Astrocyte of the cerebellum (primary cell): ENCODE data around the gene GALNTL6.

ENCODE experiments used
- DNase-seq: peaks from one replicate; pipeline ENCODE4 v3.0.0-alpha.2; 2011; ENCODE audit warnings: low read depth
- H3K4me3 ChIP-seq: 2 replicates; pipeline ENCODE4 v1.5.1; 2011; ENCODE audit warnings: mild to moderate bottlenecking, low read depth, low read length, moderate library complexity
- in situ Hi-C: cut with HindIII; loops from 2 replicates; pipeline ENCODE4 v1.10.0; 2017; ENCODE audit warnings: low sequenced_read_pairs
- TF ChIP-seq, protein P1 (sequence below): IDR thresholded peaks from 2 replicates; pipeline ENCODE4 v1.5.1; 2012; ENCODE audit warnings: low read length, low read depth, moderate library complexity, mild to moderate bottlenecking; ENCODE audit errors: missing control alignments

Gene GALNTL6

DNA sequence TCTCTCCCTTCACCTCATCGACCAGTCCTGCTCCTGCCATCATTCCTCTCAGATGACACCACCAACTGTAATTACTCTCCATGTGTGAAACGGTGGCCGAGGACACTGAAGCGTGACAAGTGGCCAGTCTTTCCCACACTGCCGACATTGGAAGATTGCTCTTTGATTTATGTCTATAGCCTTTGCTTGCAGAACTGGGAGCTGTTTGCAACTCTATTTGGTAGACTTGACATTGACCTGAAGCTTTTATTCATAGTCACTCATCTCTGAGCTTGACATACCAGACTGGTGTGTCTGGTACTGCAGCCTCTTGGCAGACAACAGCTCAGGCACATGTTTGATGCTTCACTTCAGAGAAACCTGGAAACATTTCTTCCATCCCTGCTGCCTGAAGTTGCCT is 1233.6 kb downstream of the GALNTL6 start:
- TF ChIP-seq, protein P1, sequence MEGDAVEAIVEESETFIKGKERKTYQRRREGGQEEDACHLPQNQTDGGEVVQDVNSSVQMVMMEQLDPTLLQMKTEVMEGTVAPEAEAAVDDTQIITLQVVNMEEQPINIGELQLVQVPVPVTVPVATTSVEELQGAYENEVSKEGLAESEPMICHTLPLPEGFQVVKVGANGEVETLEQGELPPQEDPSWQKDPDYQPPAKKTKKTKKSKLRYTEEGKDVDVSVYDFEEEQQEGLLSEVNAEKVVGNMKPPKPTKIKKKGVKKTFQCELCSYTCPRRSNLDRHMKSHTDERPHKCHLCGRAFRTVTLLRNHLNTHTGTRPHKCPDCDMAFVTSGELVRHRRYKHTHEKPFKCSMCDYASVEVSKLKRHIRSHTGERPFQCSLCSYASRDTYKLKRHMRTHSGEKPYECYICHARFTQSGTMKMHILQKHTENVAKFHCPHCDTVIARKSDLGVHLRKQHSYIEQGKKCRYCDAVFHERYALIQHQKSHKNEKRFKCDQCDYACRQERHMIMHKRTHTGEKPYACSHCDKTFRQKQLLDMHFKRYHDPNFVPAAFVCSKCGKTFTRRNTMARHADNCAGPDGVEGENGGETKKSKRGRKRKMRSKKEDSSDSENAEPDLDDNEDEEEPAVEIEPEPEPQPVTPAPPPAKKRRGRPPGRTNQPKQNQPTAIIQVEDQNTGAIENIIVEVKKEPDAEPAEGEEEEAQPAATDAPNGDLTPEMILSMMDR, result no peak
- no peak overlapping the region for H3K4me3 ChIP-seq
- DNase-seq, result no peak
- in situ Hi-C loops, result no loop called here

DNA sequence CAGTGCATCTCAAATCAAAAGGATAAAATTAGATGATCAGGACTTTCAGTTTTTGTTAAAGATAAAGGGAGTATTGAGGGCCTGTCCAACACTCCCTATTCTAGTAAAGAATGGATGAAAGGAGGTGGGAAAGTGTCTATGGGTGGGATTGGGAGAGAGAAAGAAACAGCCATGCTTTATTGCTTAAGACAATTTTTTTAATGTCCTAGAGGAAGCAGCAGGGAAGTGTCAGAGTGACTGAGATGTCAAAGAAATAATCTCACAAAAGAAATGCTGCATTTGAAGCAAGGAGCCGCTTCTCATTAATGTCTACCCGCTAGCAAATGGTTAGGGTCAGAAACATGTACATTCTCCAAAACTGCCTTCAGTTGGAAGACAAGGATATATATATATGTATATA is 1238.0 kb downstream of the GALNTL6 start:
- H3K4me3 ChIP-seq, result no peak overlapping the region
- in situ Hi-C loops, result no loop called here
- DNase-seq, result no peak
- TF ChIP-seq, protein P1, result no peak

DNA sequence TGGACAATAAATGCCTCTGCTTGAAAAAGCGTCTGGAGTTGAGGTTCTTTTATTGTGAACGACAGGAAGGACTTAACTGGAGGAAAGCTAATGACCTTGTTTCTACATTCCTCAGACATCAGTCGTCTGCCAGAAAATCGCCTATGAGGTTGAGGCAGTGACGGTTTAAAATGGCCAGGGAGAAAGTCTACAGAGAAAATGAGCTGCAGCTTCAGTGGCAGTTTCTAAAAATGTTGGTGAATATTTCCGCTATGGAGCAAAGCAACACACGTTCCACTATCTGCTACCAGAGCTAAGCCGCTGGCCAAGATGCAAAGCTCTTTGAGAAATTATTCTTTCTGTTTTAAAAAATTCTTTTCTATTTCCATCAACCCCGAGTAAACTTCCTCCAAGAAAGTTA is 1238.5 kb downstream of the GALNTL6 start:
- in situ Hi-C loops, result no loop called here
- no peak overlapping the region for H3K4me3 ChIP-seq
- TF ChIP-seq, protein P1, result no peak
- DNase-seq, result no peak

- in situ Hi-C loops, result no loop called here
- no peak for DNase-seq
- H3K4me3 ChIP-seq, result no peak overlapping the region
- TF ChIP-seq, protein P1, result no peak
Observed at GRCh38 chr4:173052439-173052838, 1239.2 kb downstream of the GALNTL6 start.

- DNase-seq, result no peak
- in situ Hi-C loops, result no loop called here
- TF ChIP-seq, protein P1, result no peak
Observed at GRCh38 chr4:173056271-173056670, 1243.1 kb downstream of the GALNTL6 start.

GRCh38 chr4:173056710-173057109 is 1243.5 kb downstream of the GALNTL6 start:
- TF ChIP-seq, protein P1, result no peak
- in situ Hi-C loops, result no loop called here
- no peak overlapping the region for H3K4me3 ChIP-seq
- no peak for DNase-seq

More at GRCh38 chr4:173056271-173056670, 1243.1 kb downstream of the GALNTL6 start:
- H3K4me3 ChIP-seq, result no peak overlapping the region

DNA sequence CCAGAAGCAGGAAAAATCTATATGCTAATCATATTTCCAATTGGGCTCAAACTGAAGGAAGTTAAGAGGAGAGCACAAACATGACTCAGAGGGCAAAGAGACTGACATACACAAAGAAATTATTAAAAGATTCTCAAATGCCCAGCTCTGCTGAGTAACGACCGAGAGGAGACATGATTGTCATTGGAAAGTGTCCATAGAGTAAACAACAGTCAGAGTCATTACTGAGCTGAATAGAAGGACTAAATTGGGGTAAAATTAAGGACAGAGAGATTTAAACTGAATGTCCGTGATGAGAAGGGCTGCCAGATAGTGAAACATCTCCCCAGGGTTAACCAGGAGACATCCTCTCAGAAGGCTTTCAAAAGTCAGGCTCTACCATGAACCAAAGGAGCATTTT is 1244.2 kb downstream of the GALNTL6 start:
- H3K4me3 ChIP-seq, result no peak overlapping the region
- in situ Hi-C loops, result no loop called here
- no peak for DNase-seq
- TF ChIP-seq, protein P1, result no peak
